GM18867 (cell line): ENCODE results near the gene CLEC2B.
"Not testable (repeated sequence)": the region's sequence is repeated elsewhere in the genome, so short reads cannot be mapped to it uniquely, and the experiment has no call there.

Experiments
- ATAC-seq: cut with Tn5 transposase; IDR thresholded peaks from one replicate; pipeline ENCODE4 v1.9.1; 2021; ENCODE audit warnings: mild to moderate bottlenecking, moderate library complexity; ENCODE audit not compliant: unreplicated experiment

CLEC2B gene

GRCh38 chr12:9869307-9870161 is at the start of gene CLEC2B:
Gene CLEC2B (minus strand): TSS chr12:9869354.
- ATAC-seq: peak; percentile 49

DNA sequence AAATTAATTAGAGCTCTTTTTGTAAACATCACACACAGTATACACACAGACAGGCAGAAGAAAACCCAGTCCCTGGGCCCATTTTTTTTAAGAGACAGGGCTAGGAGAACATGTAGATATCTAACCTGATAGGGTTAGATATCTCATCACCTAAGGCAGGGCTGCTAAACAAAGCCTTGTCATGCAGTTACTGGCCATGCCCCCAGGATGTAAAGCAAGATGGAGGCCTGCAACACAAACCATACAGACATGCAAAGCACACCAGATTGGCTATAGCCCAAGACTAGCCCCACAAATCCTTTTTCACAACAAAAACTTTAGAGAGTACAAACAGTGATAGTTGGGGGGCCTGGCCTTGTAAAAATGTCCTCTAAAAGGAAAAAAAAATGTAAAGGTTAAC is 42.6 kb upstream of the CLEC2B start:
- no peak for ATAC-seq

DNA sequence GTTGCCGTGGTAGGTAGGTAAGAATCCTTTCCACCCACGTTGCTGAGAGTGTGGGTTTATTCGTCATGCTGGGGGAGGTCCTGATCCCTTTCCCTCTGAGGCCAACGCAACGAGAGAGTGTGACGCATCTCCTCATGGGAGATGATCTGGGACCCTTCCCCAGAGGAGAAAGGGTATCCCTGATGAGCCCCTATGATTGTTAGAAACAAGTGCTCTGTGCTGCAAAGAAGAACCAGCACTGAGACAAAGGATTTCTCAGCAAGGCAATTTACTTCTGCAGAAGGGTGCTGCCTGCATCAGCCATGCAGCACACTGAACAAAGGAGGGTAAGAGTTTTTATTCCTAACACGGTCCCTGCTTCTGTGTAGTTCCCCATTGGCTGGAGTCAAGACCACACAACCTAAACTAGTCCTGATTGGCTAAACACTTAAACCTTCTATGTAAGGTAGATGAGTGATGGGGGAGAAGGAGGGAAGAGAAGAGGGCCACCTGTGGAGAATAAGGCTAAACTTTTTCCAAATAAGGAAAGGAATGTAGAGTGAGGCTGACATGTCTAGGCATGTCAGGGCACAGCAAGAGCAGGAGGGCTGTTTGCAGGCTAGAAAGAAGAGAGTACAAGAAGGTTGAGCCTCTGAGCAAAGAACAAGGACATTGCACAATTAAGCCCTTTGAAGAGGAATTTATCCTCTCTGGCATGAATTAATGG is 41.7 kb upstream of the CLEC2B start:
- no peak for ATAC-seq

GRCh38 chr12:9909724-9910123 is 40.6 kb upstream of the CLEC2B start:
- ATAC-seq: no peak

- no peak for ATAC-seq
Measured at GRCh38 chr12:9908350-9908749, 39.2 kb upstream of the CLEC2B start.

DNA sequence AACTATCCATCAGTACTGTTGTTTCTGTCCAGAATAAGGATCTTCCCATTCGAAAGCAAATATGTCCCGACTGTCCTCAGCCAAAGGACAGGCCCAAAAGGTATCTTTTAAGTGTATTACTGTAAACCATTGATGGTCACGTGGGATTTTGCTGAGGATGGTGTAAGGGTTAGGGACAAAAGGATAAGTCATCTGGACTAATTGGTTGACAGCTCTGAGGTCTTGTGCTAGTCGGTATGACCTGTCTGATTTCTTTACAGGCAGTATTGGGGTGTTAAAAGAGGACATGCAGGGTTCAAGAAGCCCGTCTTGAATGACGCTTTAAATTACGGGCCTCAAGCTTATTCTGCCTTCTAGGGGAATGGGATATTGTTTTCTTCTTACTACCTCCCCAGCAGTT is 38.6 kb upstream of the CLEC2B start:
- ATAC-seq: no peak

GRCh38 chr12:9906873-9907272 is 37.7 kb upstream of the CLEC2B start:
- no peak for ATAC-seq

DNA sequence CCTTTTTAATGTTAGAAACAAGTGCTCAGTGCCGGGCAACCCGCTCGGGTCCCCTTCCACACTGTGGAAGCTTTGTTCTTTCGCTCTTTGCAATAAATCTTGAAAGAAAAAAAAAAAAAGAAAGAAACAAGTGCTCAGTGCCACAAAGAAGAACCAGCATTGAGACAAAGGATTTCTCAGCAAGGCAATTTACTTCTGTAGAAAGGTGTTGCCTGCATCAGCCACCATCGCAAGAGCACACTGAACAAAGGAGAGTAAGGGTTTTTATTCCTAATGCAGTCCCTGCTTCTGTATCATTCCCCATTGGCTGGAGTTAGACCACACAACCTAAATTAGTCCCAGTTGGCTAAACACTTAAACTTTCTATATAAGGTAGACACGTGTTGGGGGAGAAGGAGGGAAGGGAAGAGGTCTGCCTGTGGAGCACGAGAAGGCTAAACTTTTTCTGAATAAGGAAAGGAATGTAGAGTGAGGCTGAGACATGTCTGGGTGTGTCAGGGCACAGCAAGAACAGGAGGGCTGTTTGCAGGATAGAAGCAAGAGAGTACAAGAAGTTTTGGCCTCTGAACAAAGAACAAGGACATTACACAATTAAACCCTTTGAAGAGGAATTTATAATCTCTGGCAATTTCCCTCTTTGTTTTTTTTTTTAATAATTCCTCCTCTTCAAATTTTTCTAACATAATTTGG is 33.5 kb upstream of the CLEC2B start:
- no peak for ATAC-seq

DNA sequence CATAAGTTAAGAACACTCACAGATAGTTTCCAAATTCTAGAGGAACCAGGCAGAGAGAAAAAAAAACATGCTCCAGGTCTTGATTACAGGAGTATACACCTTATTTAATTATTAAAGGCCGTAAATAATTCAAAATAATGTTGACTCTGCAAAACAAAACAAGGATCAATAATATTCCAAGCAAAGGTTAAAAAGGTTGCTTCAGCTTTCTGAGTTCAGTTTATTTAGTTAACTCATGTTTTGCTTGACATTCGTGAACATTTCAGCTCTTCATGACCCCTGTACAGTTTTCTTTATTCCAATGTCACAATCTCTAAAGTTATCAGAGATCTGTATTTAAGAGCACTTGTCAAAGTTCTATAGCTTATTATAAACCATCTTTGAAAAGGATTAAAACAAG is 31.8 kb upstream of the CLEC2B start:
- ATAC-seq: no peak

- ATAC-seq: no peak
Measured at GRCh38 chr12:9899209-9899608, 30.1 kb upstream of the CLEC2B start.

- ATAC-seq: no peak
Measured at GRCh38 chr12:9897535-9897934, 28.4 kb upstream of the CLEC2B start.

GRCh38 chr12:9895215-9895971 is 26.2 kb upstream of the CLEC2B start:
- no peak for ATAC-seq

DNA sequence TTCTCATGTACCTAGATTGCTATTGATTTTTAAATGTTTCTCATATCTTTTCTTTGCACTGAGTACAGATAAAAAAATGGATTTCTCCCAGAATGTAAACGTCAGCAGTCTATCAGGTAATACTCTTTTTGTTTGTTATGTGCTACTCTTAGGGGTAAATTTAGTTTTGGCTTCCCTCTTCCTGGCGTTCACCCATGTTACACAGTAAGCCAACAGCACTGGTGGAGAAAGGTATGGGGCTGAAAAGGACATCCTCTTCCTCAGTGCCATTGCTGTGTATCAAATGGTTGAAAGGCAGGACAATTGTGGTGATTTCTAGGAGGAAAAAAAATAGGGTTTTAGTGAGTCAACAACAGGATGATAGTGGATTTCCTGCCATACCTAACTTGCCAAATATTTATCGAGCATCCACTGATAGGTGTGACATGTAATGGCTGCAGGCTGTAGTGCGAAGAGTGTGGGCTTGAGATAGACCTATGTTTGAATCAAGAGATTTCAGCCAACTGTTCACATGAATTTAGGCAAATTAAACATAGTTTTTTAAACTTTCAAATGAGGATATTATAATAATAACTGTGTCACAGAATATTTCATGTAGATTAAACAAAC is 19.6 kb upstream of the CLEC2B start:
- ATAC-seq: no peak

DNA sequence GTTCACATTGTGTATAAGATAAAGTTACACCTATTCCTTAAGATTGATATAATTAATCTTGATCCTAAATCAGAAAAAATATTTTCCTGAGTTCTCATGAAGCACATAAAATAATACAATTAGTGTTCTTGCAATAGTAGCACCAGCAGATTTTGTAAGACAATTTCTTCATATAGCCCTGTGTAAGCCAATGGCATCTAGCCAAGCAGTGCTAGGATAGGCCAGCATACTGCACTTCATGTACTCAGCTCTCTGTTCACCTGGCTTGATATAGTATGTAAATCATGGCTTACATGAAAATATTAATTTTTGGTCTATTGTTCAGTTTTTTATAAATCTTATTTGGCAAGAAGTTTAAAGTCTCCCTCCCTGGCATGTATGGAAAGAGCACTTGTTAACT is 14.0 kb upstream of the CLEC2B start:
- ATAC-seq: no peak

DNA sequence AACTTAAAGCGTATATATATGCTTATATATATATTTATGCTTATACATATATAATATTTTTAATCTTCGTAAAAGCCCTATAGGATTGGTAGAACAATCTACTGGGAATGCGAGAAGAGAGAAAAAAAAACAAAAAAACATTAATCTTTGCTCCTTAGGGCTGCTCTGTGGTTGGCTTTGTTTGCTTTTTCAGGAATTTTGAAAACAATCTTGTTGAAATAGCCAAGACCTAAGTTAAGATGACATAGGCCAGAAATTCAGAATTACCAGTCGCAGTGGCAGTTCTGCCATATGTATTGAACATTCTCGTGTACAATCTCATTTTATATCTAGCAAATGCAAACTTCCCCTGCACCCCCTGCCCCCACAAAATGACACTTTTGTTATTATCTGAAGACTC is 12.8 kb upstream of the CLEC2B start:
- no peak for ATAC-seq

DNA sequence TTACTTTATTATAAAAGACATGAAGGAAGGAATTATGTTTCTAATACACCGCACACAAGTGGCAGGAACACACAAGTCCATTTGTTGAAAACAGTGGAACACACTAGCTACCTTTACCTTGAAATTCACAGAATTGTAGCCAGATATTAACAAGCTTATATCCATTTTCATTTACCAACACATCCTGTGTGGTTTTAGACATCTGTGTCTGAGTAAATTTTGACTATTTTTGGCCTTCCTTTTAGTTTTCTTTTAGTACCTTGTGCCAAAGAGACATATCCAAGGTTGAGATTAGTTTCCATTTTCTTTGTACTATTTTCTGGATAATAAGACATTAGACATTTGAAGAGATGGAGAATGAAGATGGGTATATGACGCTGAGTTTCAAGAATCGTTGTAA is 12.1 kb upstream of the CLEC2B start, which contains the start of gene KLRF2:
Gene KLRF2 (plus strand): TSS at position 244 of the 400 bp plus-strand sequence. CDS start 107 bp downstream, at position 351.
- ATAC-seq: no peak

DNA sequence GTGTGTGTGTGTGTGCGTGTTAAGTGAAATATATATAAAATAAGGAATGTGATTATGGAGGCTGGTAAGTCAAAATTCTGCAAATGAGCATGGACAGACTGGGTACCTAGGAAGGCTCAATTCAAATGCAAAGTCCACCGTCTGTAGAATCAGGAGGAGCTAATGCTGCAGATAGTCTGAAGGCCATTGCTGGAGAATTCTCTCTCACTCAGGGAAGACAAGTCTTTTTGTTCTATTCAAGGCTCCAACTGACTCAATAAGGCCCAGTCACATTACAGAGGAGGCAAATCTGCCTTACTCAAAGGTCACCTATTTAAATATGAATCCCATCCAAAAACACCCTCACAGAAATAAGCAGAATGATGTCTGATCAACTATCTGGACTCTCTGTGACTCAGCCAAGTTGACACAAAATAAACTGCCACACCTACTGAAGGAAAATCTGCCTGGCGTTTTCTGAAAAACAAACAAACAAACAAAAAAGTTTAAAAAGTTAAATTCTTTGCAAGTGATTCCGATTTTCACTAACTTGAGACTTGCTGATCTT is 11.5 kb upstream of the CLEC2B start:
- ATAC-seq: no peak

DNA sequence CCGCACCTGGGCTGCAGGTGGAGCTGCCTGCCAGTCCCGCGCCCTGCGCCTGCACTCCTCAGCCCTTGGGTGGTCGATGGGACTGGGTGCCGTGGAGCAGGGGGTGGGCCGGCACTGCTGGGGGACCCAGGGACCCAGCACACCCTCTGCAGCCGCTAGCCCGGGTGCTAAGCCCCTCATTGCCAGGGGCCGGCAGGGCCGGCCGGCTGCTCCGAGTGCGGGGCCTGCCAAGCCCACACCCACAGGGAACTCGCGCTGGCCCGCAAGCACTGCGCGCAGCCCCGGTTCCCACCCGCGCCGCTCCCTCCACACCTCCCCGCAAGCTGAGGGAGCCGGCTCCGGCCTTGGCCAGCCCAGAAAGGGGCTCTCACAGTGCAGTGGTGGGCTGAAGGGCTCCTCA is 7.0 kb upstream of the CLEC2B start:
- not testable (repeated sequence) for ATAC-seq

DNA sequence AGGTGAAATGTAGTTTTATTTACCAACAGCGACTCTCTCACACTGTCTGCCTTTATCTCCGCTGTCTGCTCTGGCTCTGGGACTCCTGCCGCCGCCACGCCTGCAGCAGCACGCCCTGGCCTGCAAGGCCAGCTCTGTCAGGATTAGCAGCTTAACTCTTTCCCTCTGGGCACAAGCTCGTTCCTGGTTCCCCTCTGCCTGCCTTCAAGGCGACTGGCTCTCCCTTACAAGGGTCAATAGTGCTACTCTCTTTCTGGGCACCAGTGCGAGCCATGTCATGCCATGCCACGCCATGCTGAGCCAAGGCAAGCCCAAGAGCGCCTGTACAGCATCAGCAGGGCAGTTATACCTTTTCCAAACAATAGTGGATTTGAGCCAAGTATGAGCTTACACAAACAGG is 3.6 kb upstream of the CLEC2B start:
- ATAC-seq: no peak

DNA sequence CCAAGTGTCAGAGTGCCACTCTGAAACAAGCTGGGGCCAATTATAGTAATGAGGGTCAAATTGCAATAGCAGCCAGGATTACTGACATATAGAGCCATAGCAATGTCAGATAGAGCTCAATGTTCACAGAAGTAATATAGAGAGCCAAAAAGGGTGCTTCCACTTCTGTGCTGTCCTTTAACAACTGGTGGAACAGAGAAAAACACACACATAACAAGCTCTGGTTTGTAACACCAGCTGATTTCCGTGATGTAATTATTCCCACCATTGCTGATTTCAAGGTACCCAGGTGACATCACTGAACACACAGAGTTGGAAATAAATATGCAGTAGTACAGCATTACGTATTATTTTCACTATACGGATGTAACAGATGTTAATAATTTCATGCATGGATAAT is 3.0 kb upstream of the CLEC2B start:
- ATAC-seq: no peak
